Measurements from ENCODE around the gene COG5.

DNA sequence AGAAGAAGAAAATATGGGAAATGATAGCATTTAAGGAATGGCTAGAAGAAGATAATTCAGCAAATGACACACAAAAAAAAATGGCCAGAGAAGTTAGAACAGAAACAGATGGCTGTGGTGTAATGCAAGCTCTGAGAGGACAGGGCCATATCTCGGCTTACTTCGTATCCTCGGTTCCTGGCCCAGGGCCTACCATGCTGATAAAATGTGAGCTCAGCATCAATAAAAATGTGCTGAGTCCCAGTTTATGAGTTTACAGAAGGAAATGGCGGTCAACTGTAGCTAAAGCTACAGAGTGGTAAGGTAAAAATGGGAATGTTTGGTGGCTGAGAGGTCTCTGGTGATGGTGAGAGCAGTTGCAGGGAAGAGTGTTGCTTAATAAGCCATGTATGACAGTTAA is 354.2 kb downstream of the COG5 start:
- TF ChIP-seq, protein P1, sequence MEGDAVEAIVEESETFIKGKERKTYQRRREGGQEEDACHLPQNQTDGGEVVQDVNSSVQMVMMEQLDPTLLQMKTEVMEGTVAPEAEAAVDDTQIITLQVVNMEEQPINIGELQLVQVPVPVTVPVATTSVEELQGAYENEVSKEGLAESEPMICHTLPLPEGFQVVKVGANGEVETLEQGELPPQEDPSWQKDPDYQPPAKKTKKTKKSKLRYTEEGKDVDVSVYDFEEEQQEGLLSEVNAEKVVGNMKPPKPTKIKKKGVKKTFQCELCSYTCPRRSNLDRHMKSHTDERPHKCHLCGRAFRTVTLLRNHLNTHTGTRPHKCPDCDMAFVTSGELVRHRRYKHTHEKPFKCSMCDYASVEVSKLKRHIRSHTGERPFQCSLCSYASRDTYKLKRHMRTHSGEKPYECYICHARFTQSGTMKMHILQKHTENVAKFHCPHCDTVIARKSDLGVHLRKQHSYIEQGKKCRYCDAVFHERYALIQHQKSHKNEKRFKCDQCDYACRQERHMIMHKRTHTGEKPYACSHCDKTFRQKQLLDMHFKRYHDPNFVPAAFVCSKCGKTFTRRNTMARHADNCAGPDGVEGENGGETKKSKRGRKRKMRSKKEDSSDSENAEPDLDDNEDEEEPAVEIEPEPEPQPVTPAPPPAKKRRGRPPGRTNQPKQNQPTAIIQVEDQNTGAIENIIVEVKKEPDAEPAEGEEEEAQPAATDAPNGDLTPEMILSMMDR (IDR thresholded peaks at IDR 0.05; ENCODE audit: insufficient read depth, low read length), result no peak
- TF ChIP-seq POLR2AphosphoS5 (IDR thresholded peaks at IDR 0.05; ENCODE audit: low read depth), result no peak
- no peak for TF ChIP-seq SPI1 (IDR thresholded peaks at IDR 0.05; ENCODE audit: borderline replicate concordance, low read depth)
